GM19468 (cell line): ENCODE results near the gene HIPK2.
"Not testable (repeated sequence)": the region's sequence is repeated elsewhere in the genome, so short reads cannot be mapped to it uniquely, and the experiment has no call there.

Experiments
- ATAC-seq: cut with Tn5 transposase; IDR thresholded peaks from one replicate; pipeline ENCODE4 v1.9.1; 2021; ENCODE audit warnings: mild to moderate bottlenecking, moderate library complexity, moderate number of reproducible peaks; ENCODE audit not compliant: unreplicated experiment; ENCODE audit errors: extremely low read depth

HIPK2 gene

DNA sequence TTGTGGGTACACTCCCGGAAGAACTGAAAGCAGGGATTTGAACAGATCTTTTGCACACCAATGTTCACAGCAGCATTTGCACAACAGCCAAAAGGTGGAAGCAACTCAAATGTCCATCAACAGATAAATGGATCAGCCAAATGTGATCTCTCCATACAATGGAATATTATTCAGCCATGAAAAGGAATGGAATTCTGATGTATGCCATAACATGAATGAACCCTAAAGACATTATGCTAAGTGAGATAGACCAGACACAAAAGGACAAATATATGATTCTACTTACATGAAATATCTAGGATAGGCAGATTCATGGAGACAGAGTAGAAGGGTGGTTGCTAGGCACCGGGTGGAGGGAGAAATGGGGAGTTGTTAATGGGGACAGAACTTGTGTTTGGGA lies 217.6 kb downstream of the HIPK2 start:
- no peak for ATAC-seq

DNA sequence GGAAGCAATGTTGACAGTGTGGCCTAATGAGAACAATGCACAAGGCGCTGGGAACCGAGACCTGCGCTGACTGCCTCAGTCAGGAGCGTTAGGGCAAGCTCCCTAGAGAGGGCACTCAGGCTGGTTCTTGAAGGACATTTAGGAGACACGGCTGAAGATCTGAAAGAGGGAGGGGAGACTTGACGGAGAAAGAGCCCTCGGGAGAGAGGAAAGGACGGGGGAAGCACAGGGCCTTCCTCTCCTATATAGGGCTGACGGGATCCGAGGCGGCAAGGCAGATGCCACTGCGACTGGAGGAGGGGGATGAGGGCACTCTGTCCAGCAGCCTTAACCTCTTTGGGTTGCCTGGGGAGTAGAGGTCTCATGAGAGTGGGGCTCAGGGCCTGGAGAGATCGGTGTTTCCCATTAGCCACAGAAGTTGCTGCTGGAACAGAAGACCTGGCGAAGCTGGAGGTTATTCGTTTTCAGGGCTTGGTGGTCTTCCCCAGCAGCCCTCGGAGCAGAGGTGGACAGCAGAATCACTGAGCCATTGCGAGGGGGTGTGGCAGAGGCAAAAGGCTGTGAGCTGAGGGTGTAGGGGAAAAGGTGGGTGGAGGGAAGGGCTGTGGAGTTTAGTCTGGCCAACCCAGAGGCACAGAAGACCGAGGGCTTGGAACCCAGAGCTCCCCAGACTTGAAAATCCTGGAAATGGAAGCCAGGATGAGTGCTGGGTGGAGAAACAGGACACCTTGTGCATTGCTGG lies 218.3 kb downstream of the HIPK2 start:
- ATAC-seq: no peak

DNA sequence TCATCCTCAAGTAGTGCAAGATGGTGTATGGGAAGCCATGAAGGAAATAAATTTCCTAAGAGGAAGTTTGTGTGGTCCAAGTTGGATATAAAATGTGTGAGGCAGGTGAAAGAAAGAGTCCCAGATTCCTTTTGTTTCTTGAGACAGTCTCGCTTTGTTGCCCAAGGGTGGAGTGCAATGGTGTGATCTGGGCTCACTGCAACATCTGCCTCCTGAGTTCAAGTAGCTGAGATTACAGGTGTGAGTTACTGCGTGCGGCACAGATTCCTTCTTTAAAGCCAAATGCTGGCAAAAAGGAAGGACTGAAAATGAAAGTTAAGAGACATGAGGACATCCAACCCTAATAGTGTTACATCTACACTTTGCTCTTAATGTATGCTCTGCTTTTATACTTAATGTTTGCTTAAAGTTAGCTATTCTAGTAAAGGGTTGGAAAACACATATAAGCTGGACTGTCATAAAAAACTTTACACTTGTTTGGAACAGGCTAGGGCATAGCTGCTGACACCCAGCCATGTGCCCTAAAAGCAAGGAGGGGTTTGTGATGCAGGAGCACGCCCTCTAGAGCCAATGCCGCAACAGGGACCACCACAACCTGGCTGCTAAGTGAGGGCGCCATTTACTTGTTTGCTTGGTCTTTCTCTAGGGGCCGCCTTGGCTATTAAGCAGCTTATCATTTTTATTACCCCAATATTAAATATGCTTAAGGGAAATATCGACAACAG lies 219.8 kb downstream of the HIPK2 start:
- ATAC-seq: no peak

DNA sequence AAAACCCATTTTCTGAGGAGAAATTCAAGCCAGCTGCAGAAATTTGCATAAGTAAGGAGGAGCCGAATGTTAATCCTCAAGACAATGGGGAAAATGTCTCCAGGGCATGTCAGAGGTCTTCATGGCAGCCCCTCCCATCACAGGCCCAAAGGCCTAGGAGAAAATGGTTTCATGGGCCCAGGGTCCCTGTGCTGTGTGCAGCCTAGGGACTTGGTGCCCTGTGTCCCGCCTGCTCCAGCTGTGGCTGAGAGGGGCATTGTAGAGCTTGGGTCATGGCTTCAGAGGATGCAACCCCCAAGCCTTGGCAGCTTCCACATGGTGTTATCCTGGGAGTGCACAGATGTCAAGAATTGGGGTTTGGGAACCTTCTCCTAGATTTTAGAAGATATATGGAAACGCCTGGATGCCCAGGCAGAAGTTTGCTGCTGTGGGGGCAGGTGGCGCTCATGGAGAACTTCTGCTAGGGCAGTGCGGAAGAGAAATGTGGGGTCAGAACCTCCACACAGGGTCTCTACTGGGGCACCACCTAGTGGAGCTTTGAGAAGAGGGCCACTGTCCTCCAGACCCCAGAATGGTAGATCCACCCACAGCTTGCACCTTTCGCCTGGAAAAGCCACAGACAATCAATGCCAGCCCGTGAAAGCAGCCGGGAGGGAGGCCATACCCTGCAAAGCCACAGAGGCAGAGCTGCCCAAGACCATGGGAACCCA lies 223.7 kb downstream of the HIPK2 start:
- ATAC-seq: not testable (repeated sequence)

DNA sequence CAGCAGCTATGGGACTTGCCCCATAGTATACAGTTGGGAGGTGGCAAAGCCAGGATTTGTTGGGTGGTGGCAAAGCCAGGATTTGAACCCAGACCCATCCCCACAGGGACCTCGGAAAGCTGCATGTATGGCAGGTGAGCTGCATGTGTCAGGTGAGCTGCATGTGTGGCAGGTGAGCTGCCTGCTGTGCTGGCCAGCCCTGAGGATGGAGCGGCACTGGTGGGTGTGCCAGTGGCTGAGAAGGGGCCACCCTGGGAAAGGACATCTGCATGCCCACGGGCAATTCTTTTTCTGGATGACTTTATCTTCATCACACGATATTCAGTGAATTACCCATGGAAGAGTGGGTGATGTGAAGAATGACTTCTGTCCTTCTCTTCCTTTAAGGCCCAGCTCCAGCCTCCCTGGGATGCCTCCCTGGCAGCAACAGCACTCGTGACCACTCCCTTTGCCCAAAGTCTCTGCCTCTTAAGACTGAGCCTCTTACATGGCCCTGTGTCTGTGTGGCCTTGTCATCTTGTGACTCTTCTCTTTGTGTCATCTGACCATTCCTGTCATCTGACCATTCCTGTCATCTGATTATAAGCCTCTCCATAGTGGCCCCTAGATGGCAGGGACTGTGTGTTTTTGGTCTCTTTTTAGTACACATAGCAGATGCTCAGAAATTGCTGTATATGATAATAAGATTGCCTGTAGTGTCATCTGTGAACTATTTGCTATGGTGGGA lies 229.3 kb downstream of the HIPK2 start:
- no peak for ATAC-seq

DNA sequence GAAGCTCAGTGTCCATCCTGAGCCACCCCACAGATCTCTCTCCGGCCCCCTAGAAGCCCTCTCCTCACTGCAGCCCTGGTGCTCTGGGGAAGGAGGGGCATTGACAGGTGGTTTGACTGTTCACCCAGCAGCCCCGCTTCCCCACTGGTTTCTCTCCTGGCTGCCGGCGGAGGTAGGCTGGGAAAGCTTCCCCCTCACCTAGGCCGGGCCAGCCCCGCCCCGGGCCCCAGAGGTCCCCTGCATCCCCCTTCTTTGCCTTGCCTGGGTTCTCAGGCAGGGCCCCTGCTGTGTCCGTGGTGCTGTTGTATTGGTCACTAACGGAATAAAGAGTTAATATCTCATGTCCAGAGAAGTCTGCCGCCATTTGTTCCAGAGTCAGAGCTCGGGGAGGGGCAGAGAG lies 233.2 kb downstream of the HIPK2 start:
- no peak for ATAC-seq

DNA sequence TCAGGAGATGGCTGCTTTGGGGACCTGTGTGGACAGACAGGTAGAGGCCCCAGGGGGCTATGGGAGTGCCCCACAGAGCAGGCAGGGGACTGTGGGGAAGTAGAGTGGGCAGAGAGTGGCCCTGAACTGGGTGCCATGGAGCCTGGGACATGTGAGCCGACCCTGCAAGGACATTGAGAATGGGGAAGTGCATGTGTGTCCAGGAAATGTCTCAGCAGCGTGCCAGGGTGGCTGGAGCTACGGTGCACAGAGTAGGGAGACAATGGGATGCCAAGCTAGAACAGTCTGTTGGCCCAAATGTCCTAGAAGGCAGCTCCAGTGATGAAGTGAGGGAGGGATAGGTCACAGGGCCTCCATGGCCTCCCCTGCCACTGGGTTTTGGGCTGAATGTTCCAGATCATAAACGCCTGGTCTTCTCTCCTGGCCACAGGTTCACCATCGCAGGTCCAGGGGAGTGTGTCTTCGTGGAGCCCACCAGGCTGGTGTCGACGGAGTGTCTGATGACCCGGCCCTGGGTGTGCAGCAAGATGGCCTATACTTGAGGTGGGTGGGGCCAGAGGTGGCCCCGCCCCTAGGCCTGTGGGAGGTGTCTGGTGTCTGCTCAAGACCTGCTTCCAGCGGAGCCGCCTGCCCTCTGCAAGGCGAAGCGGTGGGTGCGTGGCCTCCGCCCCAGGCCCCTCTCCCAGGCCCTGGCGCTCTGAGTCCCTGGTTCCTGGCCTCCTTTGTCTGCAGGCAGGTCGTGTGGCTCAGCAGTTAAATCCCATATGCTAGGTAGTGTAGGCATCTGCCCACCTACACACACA lies 233.8 kb downstream of the HIPK2 start:
- no peak for ATAC-seq

DNA sequence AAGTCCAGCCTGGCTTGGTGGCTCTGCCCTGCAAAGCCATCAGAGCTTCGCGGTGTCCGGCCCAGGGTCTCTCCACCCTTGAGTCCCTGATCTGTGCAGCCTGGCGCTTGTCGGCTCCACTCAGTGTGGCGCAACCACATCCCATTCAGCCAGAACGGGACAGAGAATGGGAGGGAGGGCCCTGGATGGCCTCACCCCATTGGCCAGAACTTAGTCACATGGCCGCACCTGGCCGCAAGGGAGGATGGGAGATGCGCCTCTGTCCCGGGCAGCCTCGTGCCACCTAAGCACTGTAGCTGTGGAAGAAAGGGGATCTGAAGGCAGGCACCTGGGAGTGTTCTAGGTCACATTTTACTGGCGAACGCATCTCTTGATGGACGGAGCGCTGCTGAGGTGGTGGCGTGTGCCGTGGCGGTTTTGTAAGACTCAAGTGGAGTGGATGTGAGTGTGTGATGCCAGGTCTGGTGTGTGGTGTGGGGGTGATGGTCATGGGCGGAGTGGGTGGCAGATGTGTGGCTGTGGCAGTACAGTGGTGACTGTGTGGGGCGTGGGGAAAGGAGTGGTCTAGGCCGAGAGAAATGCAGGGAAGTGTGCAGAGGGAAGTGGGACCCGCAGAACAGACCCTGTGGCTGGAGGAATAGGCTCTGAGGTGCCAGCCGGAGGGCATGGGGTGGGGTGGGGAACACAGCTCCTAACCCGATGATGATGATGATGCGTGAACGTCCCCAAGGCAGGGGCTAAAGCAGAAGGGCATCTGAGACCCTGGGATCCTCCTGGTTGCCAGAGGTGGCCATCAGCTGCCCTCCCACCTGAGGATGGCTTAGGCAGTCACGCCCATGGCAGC lies 235.3 kb downstream of the HIPK2 start:
- no peak for ATAC-seq

DNA sequence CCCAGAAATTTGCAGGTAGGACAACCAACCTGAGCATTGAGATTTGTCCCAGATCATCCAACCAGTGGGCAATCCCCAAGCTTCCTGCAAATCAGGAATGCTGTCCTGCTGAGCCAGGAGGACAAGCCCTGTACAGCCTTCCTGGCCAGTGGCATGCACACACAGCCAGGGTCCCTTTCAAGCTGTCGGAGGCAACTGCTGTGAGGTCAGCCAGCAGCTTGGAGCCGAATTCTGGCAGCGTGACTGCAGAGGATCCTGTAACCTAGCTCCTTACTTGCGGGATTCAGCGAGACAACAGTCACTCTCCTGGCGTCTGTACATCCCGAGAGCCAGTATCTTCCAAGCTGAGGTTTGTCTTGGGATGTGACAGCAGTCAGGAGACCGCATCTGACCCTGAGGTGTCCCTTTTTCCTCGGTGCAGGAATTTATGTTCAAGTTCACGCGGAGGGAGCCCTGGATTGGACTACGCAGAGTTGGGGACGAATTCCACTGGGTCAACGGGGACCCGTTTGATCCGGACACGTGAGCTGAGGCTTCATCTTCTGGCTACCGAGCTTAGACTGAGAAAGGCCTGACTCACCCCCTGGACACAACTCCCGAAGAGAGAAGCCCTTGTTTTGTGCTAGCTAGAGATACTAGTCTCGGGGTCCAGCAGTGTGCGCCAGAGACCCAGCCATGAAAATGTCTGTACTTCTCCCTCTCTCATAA lies 236.0 kb downstream of the HIPK2 start:
- ATAC-seq: no peak

DNA sequence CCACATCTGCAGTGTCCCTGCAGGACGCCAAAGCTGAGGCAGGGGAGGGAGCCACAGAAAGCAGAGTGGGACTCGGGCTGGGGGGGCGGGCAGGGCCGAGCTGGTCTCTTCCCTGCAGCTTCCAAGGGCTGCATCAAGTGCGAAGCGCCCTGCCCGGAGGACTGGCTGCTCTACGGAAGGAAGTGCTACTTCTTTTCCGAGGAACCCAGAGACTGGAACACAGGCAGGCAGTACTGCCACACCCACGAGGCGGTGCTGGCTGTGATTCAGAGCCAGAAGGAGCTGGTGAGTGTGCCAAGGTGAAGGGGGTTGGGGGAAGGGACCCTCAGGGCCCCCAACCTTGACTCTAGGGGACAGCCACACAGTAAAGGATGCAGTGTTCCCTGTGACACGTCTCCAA lies 237.6 kb downstream of the HIPK2 start:
- ATAC-seq: no peak

DNA sequence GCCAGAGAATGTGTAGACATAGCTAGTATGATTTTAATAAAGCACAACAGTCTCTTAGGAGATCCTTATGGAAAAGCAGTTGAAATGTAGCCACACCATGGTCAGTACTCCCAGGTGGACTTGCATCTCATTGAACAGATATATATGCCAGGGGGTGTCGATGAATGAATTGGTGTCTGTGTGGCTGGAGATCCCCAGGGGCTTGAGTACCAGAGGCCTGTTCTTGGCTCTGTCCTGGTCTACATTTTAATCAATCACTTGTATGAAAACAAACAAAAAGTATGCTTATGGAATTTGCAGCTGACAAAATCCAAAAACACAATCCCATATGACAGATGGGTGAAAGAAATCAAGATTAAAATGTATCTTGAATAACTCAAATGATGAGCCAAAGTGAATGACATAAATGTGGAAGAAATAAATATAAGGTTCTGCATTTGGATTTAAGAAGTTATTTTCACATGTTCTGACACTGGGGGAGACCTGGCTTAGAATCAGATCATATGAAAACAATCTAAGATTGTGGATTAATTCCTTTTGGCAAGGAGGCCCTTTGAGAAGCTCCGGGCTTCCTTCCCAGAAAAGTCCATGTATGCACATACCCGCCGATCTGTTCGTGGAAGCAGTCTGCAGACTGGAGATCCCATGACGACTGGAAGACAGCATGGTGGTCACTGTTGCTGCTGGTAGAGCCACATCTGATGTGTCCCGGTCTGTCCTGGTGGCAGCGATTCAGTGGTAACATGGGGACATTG lies 238.7 kb downstream of the HIPK2 start:
- ATAC-seq: no peak

DNA sequence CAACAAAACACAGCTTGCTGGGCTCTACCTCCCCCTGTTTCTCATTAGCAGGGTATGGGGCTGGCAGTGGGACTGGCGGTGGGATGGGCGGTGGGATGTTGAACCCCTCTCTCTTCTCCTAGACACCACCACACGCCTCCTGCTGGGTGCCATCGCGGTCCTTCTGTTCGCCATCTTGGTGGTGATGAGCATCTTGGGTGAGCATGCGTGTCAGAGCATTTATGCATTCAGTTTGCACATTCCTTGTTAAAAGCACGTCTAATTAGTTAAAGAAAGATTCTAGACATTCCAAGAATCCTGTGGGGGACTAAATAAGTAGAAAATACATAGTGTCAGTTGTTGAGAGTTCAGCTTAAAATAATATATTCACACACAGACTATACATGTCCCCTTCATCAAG lies 241.6 kb downstream of the HIPK2 start:
- ATAC-seq: no peak

DNA sequence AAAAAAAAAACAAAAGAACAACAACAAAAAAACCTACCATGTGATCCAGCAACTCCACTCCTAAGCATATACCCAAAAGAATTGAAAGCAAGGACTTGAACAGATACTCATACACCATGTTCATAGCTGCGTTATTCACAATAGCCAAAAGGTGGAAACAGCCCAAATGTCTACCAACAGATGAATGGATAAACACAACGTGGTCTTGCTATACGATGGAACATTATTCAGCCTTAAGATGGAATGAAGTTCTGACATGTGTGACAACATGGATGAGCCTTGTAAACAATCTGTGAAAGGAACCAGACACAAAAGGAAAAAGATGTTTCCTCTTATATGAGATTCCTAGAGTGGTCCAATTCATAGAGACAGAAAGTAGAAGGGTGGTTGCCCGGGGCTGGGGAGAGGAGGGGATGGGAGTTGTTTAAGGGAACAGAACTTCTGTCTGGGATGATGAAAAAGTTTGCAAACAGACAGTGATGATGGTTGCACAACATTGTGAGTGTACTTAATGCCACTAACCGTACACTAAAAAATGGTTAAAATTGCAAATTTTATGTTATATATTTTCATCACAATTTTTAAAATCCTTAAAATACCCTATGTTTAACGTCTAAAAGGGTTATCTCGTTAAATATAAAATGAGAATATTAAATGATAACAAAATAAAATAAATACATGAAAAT lies 242.7 kb downstream of the HIPK2 start:
- ATAC-seq: no peak

DNA sequence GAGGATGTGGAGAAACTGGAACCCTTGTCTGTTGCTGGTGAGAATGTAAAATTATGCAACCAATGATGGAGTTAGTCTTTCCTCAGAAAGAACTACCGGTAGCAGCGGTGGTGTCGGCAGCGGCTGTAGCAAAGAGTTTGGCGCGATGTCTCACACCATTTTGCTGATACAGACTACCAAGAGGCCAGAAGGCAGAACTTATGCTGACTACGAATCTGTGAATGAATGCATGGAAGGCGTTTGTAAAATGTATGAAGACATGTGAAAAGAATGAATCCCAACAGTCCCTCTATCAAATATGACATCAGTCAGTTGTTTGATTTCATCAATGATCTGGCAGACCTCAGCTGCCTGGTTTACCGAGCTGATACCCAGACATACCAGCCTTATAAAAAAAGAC lies 243.7 kb downstream of the HIPK2 start:
- no peak for ATAC-seq

DNA sequence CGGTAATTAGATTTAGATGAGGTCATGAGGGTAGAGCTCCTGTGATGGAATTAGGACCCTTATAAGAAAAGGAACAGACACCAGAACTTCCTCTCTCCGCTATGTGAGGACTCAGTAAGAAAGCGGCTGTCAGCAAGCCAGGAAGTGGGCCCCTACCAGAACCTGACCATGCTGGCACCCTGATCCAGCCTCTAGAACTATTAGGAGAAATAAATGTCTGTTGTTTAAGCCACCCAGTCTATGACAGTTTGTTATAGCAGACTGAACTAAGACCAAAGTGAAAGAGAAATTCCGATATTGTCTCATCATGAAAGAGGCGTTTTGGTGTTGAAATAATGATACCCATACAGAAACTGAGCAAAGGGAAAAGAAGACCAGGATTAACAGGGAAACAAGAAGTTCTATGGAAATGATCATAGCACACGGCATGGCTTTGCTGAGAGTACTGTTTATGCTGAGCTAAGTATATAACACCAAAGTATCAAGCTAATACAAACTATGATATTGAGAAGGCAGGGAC lies 245.1 kb downstream of the HIPK2 start:
- ATAC-seq: no peak

DNA sequence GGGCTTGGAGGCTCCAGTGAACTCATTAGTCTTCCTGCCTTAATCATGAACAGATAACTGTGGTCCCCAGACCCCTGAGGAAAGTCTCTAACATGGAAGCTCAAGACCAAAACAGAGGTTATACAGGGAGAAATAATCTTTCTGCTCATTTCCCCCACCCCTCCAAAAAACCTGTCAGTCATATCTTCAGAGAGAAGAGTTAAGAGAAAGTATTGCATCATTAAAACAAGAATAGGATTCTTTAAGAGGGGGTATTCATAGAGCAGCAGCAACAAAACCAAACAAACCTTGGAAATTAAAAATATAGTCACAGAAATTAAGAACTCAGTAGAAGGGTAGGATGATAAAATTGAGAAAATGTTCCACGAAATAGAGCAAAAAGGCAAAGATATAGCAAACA lies 246.7 kb downstream of the HIPK2 start:
- ATAC-seq: no peak
